Heart right ventricle (tissue), 16 donors: Measurements from ENCODE around the gene ACSL5. TPM values are rescaled to one million over a fixed set of nuclear protein-coding genes. Genes with fewer than 3 reads are reported as not detected.

Experiments
- ATAC-seq, 8 donors: fragments of 200-7000 bp; cut with Tn5 transposase; one replicate each; pipeline ENCODE4 v1.9.1; 2020; ENCODE audit warnings: mild to moderate bottlenecking in 8 of 8, moderate library complexity in 8 of 8, moderate number of reproducible peaks in 1 of 8
- DNase-seq, 2 donors: peaks; one replicate each; pipeline ENCODE4 v3.0.0-alpha.2; 2020
- H3K27ac ChIP-seq, 10 donors: fragments of 200-600 bp; sonication (generic) in 2 of 10; one replicate each; pipeline versions ENCODE4 v1.5.0 to v1.8.0; 2020 to 2022; ENCODE audit warnings: mild to moderate bottlenecking in 3 of 10
- H3K27me3 ChIP-seq, 7 donors: fragments of 200-600 bp; one replicate each; pipeline ENCODE4 v1.8.0; 2021 to 2022; ENCODE audit warnings: mild to moderate bottlenecking in 2 of 7
- H3K36me3 ChIP-seq, 9 donors: fragments of 200-600 bp; sonication (generic) in 1 of 9; one replicate each; pipeline versions ENCODE4 v1.5.0 to v1.8.0; 2020 to 2022; ENCODE audit warnings: mild to moderate bottlenecking in 2 of 9
- H3K4me1 ChIP-seq, 9 donors: fragments of 200-600 bp; sonication (generic) in 1 of 9; one replicate each; pipeline versions ENCODE4 v1.5.0 to v1.8.0; 2020 to 2022; ENCODE audit warnings: mild to moderate bottlenecking in 4 of 9
- H3K4me3 ChIP-seq, 10 donors: fragments of 200-600 bp; sonication (generic) in 2 of 10; one replicate each; pipeline versions ENCODE4 v1.5.0 to v1.8.0; 2020 to 2022; ENCODE audit warnings: mild to moderate bottlenecking in 7 of 10, moderate library complexity in 2 of 10
- H3K9me3 ChIP-seq, 11 donors: fragments of 200-600 bp in 10 of 11; sonication (generic) in 2 of 11; one replicate each; pipeline versions ENCODE4 v1.5.0 to v1.8.0; 2013 to 2022; ENCODE audit warnings: mild to moderate bottlenecking in 2 of 11, control low read depth in 1 of 11, moderate library complexity in 1 of 11
- CTCF ChIP-seq, 9 donors: fragments of 200-600 bp; sonication (generic) in 2 of 9; IDR thresholded peaks; one replicate each; pipeline versions ENCODE4 v1.5.0 to v1.8.0; 2021 to 2022; ENCODE audit warnings: antibody characterized with exemption in 9 of 9, mild to moderate bottlenecking in 5 of 9, moderate library complexity in 1 of 9
- WGBS, 2 donors: extraction: QIAGEN DNeasy Blood & Tissue Kit; methylation state at CpG; one replicate each; pipeline ENCODE4 v1.1.7; 2013; ENCODE audit warnings: inconsistent platforms in 1 of 2; 5-methylcytosine and 5-hydroxymethylcytosine counted together
- intact Hi-C, 10 donors: fragments of 100-400 bp; cut with DNase I; formaldehyde crosslinking; loops; one replicate each; pipeline versions ENCODE4 v1.11.1 to v1.14.2; 2022
- polyA plus RNA-seq, 2 donors: library from polyadenylated mRNA; stranded (reverse); fragments of 200-250 nt; gene quantifications; one replicate each; pipeline ENCODE4 v1.2.3, GENCODE V29; 2013
- total RNA-seq, 10 donors: library from RNA; stranded (reverse); fragmentation: NEBNext Ultra II Directional in 3 of 10; extraction: Animal tissue kit (Norgen Biotek cat#: 25700) in 3 of 10; gene quantifications; one replicate each; pipeline versions ENCODE4 v1.2.1 to v1.2.4, GENCODE V29; 2021 to 2023
- donor health status: Arrhythmogenic right ventricular cardiomyopathy.
- donor health status: ischemic (EF 13 %, LVEDD 7.1; RV severe dilation, severe dysfunction).
- donor health status: healthy with polysubstance abuse.
- donor health status: DM: no; HTN: yes; CAD: no.
- donor health status: DM: no; HTN: no; CAD: no.
- donor health status: ischemic (EF 25% LVEDD 6.9; RV normal size, moderate dysfunction).
- donor health status: ischemic (EF 25% LVEDD 5.7; RV mildly dilated, moderate dysfunction).
- donor health status: healthy.
- donor health status: DM: yes; HTN: yes; CAD: no.
- donor health status: Ischemic cardiomyopathy.
- donor health status: ischemic (EF 35%, LVEDD 5.7; RV mildly dilated, moderate dysfunction).
- donor health status: nonischemic (EF 11% LVEDD 7.7; RV severe dilation, severe dysfunction).
- donor health status: DM: yes; HTN: yes; CAD: no.
- donor health status: PGD.
- donor health status: ischemic (EF 29% LVEDD 5.4; RV normal size, mild dysfunction).
- donor health status: nonischemic (EF 23%, LVEDD 6.1; RV moderate dilation, normal function).

The ACSL5 gene
- total and polyA plus RNA-seq, 12 donors: 3.1 to 17.4 (median 6.6) TPM

GRCh38 chr10:112467541-112468075 is 93.7 kb downstream of the ACSL5 start:
- peaks cover 0 to 72% (median 12%) of the 10 kb centered on the region in 9 donors for H3K36me3 ChIP-seq
- 93 to 95% methylated on average over 1 of the region's 1 CpG for WGBS, 2 donors
- TF ChIP-seq CTCF (IDR thresholded peaks at IDR 0.05): no peak
- H3K4me1 ChIP-seq: peaks cover 0 to 8% (median 0%) of the 10 kb centered on the region in 9 donors
- H3K4me3 ChIP-seq: no peak overlapping the region
- H3K27ac ChIP-seq: no peak overlapping the region
- intact Hi-C loops: no loop called here
- ATAC-seq (no peak), DNase-seq (no peak)
- no peaks in the 10 kb centered on the region for H3K27me3 ChIP-seq
- H3K9me3 ChIP-seq: no peaks in the 10 kb centered on the region

- DNase-seq: no peak
- Histone ChIP-seq H3K36me3 (peaks cover 0 to 35% (median 0%) of the 10 kb centered on the region in 9 donors), H3K27me3 (no peaks in the 10 kb centered on the region), H3K9me3 (no peaks in the 10 kb centered on the region), H3K4me3 (no peak overlapping the region), H3K27ac (no peak overlapping the region), H3K4me1 (peaks cover 0 to 8% (median 0%) of the 10 kb centered on the region in 9 donors)
- ATAC-seq: peak in 6 of 8 donors; percentile 56 to 73 (median 61)
- intact Hi-C loops: loop anchor here in 2 of 10 donors (10.0 kb wide), 2 partner anchors 913 to 1093 kb away; no protein-coding TSS in a partner anchor
- 24% methylated on average over 4 of the region's 4 CpGs for WGBS, 2 donors
- peak; percentile 55 to 81 (median 76) for TF ChIP-seq CTCF (IDR thresholded peaks at IDR 0.05)
Observed at GRCh38 chr10:112471878-112472487, 98.1 kb downstream of the ACSL5 start.

- intact Hi-C loops: loop anchor here in 5 of 10 donors (2.0 to 10.0 kb wide), 5 partner anchors 477 to 1089 kb away; partner anchors contain the start of gene TCF7L2 (in 1 of the 5)
- H3K36me3 ChIP-seq: peaks cover 0 to 1% (median 0%) of the 10 kb centered on the region in 9 donors
- no peak overlapping the region for H3K4me3 ChIP-seq
- peak in 6 of 9 donors; percentile 37 to 54 (median 42) for TF ChIP-seq CTCF (IDR thresholded peaks at IDR 0.05)
- H3K27me3 ChIP-seq: no peaks in the 10 kb centered on the region
- H3K27ac ChIP-seq: no peak overlapping the region
- 81 to 87% methylated on average over 3 of the region's 3 CpGs for WGBS, 2 donors
- ATAC-seq (no peak), DNase-seq (no peak)
- H3K9me3 ChIP-seq: no peaks in the 10 kb centered on the region
- H3K4me1 ChIP-seq: peaks cover 0 to 8% (median 0%) of the 10 kb centered on the region in 9 donors
Observed at GRCh38 chr10:112475575-112476218, 101.8 kb downstream of the ACSL5 start.

Other genes with a start within 250 kb of the ACSL5 start
- 10 to 100 TPM; 12.2 to 36.6 (median 20.9) TPM for gene GPAM, start 190.4 kb upstream of the ACSL5 start, total RNA-seq
- gene GPAM, start 190.4 kb upstream of the ACSL5 start, polyA plus RNA-seq: 10 to 100 TPM; 10.7 TPM
- gene TECTB, start 90.7 kb upstream of the ACSL5 start, total RNA-seq: not detected
- gene TECTB, start 90.7 kb upstream of the ACSL5 start, polyA plus RNA-seq: not detected
- 10 to 100 TPM; 11.0 to 19.3 (median 15.2) TPM for gene ZDHHC6, start 72.8 kb downstream of the ACSL5 start, total RNA-seq
- gene ZDHHC6, start 72.8 kb downstream of the ACSL5 start, polyA plus RNA-seq: 10 to 100 TPM; 19.4 to 34.5 TPM
- gene VTI1A, start 73.1 kb downstream of the ACSL5 start, total RNA-seq: 10 to 100 TPM; 15.7 to 24.5 (median 21.1) TPM
- 1 to 10 TPM; 6.2 to 8.2 TPM for gene VTI1A, start 73.1 kb downstream of the ACSL5 start, polyA plus RNA-seq